Posterior cingulate gyrus (tissue), 11 donors: ENCODE measurements around the gene TP53AIP1.

Experiments used
- DNase-seq, 10 donors: peaks; one replicate each; pipeline versions ENCODE4 v3.0.0 to v3.0.0-alpha.2; 2020 to 2021; ENCODE audit warnings: mixed read lengths in 3 of 10
- intact Hi-C: fragments of 100-400 bp; cut with DNase I; formaldehyde crosslinking; loops from one replicate; pipeline ENCODE4 v1.15.1; 2023

TP53AIP1 gene

GRCh38 chr11:128942817-128943427, at the start of gene TP53AIP1:
TSS of gene TP53AIP1 (minus strand) at chr11:128942871. CDS start at chr11:128937818, 5,053 bp downstream.
- intact Hi-C loops, result loop anchor here (5.0 kb wide), 1 partner anchor 41 kb away; no protein-coding TSS in a partner anchor
- peak in 1 of 10 donors; percentile 72 for DNase-seq

- DNase-seq, result no peak
- intact Hi-C loops, result no loop called here
Measured at GRCh38 chr11:128988242-128988970, 45.7 kb upstream of the TP53AIP1 start.

GRCh38 chr11:128985880-128986279, 43.2 kb upstream of the TP53AIP1 start:
- DNase-seq, result no peak
- intact Hi-C loops, result no loop called here

- DNase-seq, result no peak
- intact Hi-C loops, result no loop called here
Measured at GRCh38 chr11:128983023-128983422, 40.4 kb upstream of the TP53AIP1 start.

- no peak for DNase-seq
- intact Hi-C loops, result no loop called here
Measured at GRCh38 chr11:128981254-128981653, 38.6 kb upstream of the TP53AIP1 start.

- intact Hi-C loops, result no loop called here
- no peak for DNase-seq
Measured at GRCh38 chr11:128970598-128971190, 28.0 kb upstream of the TP53AIP1 start.

- intact Hi-C loops, result no loop called here
- no peak for DNase-seq
Measured at GRCh38 chr11:128968916-128969315, 26.2 kb upstream of the TP53AIP1 start.

GRCh38 chr11:128967578-128967977, 24.9 kb upstream of the TP53AIP1 start:
- no peak for DNase-seq
- intact Hi-C loops, result no loop called here

- DNase-seq, result no peak
- intact Hi-C loops, result no loop called here
Measured at GRCh38 chr11:128965485-128965884, 22.8 kb upstream of the TP53AIP1 start.

- intact Hi-C loops, result no loop called here
- DNase-seq, result no peak
Measured at GRCh38 chr11:128964463-128964930, 21.8 kb upstream of the TP53AIP1 start.

GRCh38 chr11:128963744-128964325, 21.2 kb upstream of the TP53AIP1 start:
- no peak for DNase-seq
- intact Hi-C loops, result no loop called here

- intact Hi-C loops, result no loop called here
- DNase-seq, result no peak
Measured at GRCh38 chr11:128962896-128963295, 20.2 kb upstream of the TP53AIP1 start.

- DNase-seq, result no peak
- intact Hi-C loops, result no loop called here
Measured at GRCh38 chr11:128961645-128962044, 19.0 kb upstream of the TP53AIP1 start.

- intact Hi-C loops, result loop anchor here (5.0 kb wide), 1 partner anchor 785 kb away; no protein-coding TSS in a partner anchor
- no peak for DNase-seq
Measured at GRCh38 chr11:128957202-128957482, 14.5 kb upstream of the TP53AIP1 start.

GRCh38 chr11:128956401-128957201, 13.9 kb upstream of the TP53AIP1 start:
- DNase-seq, result no peak
- intact Hi-C loops, result loop anchor here (1.0 to 5.0 kb wide), 2 partner anchors 72 to 784 kb away; no protein-coding TSS in a partner anchor

- intact Hi-C loops, result loop anchor here (1.0 to 5.0 kb wide), 2 partner anchors 71 to 783 kb away; no protein-coding TSS in a partner anchor
- no peak for DNase-seq
Measured at GRCh38 chr11:128955636-128956035, 13.0 kb upstream of the TP53AIP1 start.

GRCh38 chr11:128953151-128953550, 10.5 kb upstream of the TP53AIP1 start:
- intact Hi-C loops, result no loop called here
- DNase-seq, result peak in 1 of 10 donors; percentile 57

GRCh38 chr11:128949791-128950454, 7.3 kb upstream of the TP53AIP1 start:
- intact Hi-C loops, result no loop called here
- DNase-seq, result no peak

- peak in 1 of 10 donors; percentile 77 for DNase-seq
- intact Hi-C loops, result no loop called here
Measured at GRCh38 chr11:128948583-128948982, 5.9 kb upstream of the TP53AIP1 start.

- intact Hi-C loops, result no loop called here
- no peak for DNase-seq
Measured at GRCh38 chr11:128947773-128948172, 5.1 kb upstream of the TP53AIP1 start.
